Choroid plexus epithelial cell (primary cell): ENCODE results near the gene PLXNC1.

Experiments used
- DNase-seq: peaks from one replicate; pipeline ENCODE4 v3.0.0-alpha.2; 2010; ENCODE audit warnings: low read depth
- H3K4me3 ChIP-seq: 2 replicates; pipeline ENCODE4 v1.5.1; 2011; ENCODE audit warnings: low read depth, mild to moderate bottlenecking, control low read depth, low read length, moderate library complexity
- TF ChIP-seq, protein P1 (sequence below): conservative IDR thresholded peaks from 2 replicates; pipeline ENCODE4 v1.5.1; 2011; ENCODE audit warnings: low read depth, mild to moderate bottlenecking, control low read depth, inconsistent platforms, low read length, moderate library complexity

PLXNC1 gene

DNA sequence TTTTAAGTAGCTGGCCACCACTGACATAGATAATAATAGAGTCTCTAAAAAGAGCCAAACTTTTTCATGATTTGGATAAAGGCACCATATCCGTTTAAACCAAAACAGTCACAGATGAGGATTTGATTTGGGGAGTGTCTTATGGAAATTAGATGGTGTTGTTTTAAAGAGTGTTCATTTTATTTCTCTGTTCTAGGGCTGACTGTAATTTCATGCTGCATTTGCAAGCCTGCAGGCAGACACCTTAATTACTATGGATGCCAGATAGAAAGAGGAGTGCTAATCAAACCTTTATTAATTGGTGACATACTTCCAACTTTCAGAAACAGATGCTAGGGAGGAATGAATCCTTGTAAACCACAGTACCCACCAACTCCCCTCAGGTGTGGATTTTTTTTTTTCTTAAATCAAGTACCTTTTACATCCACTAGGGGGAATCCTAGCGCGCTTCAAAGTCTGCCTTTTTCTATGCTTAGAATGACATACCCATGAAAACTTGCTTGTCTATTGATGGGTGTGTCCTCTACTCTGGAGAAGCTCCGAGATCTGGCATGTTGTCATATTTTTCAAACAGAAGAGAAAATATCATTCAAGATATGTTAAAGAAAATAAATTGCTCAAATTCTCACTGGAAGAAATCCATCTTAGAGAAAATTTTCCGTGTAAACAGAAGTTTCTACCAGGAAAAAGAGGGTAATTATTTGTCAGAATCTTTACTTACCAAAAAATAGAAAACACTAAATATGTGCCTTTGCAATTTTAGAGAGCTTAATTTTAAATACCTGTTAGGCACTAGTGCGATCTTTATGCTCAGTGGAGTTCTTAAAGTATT, 14.2 kb upstream of the PLXNC1 start:
- peak; percentile 84 for DNase-seq
- TF ChIP-seq, protein P1, sequence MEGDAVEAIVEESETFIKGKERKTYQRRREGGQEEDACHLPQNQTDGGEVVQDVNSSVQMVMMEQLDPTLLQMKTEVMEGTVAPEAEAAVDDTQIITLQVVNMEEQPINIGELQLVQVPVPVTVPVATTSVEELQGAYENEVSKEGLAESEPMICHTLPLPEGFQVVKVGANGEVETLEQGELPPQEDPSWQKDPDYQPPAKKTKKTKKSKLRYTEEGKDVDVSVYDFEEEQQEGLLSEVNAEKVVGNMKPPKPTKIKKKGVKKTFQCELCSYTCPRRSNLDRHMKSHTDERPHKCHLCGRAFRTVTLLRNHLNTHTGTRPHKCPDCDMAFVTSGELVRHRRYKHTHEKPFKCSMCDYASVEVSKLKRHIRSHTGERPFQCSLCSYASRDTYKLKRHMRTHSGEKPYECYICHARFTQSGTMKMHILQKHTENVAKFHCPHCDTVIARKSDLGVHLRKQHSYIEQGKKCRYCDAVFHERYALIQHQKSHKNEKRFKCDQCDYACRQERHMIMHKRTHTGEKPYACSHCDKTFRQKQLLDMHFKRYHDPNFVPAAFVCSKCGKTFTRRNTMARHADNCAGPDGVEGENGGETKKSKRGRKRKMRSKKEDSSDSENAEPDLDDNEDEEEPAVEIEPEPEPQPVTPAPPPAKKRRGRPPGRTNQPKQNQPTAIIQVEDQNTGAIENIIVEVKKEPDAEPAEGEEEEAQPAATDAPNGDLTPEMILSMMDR = peak; percentile 74
- H3K4me3 ChIP-seq = no peak overlapping the region

DNA sequence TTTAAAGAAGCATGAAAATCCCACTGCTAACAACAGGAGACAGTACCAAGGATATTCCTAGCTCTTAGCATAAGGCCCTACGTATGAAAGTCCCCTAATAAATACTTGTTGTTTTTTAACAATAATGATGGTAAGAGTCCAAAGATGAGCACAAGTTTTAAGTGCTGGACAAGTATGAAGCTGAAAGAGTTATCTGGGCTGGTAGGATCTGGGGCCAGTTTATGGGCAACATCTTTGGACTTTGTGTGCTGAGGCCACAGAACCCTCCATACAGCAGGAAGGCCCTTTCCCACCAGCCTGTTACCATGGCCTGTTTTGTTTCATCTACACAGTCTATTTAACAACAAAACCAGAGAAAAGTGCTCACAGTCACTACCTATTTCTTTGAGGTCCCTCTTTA, 12.5 kb upstream of the PLXNC1 start:
- no peak overlapping the region for H3K4me3 ChIP-seq
- TF ChIP-seq, protein P1 = no peak
- DNase-seq = no peak

DNA sequence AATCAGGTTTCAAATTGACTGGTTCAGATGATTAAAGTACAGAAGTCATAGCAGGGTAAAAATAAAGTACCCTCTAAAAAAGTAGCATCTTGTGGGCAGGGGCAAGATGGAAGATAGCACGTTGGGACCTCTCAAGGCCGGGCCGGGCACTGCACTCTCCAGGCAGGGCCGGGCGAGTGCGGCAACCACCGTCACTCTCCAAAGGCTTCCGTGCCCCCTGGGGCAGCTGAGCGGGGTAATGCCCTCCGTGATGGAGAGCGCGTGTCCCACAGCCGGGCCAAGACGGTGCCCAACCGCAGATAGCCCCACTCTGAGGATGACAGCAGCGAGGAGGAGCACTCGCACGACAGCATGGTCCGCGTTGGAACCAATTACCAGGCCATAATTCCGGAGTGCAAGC, 8.6 kb upstream of the PLXNC1 start:
- no peak overlapping the region for H3K4me3 ChIP-seq
- TF ChIP-seq, protein P1 = no peak

DNA sequence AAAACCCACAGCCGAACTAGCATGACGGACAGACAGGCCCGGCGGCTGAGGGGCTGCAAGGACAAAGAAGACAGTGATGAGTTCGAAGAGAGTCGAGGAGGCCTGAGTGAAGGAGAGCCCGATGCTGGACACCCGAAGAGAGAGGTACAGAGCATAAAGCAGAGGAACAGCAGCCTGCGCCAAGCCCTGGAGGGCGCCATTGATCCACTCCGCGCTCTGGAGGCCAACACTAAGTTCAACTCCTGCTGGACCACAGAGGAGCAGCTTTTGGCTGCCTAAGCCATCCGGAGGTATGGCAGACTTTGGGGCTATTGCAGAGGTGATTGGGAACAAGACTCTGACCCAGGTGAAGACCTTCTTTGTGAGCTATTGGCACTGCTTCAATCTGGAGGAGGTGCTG, 7.8 kb upstream of the PLXNC1 start:
- DNase-seq = peak; percentile 42
- TF ChIP-seq, protein P1 = peak; percentile 65
- no peak overlapping the region for H3K4me3 ChIP-seq

More for the DNA sequence above, 8.6 kb upstream of the PLXNC1 start:
- no peak for DNase-seq

DNA sequence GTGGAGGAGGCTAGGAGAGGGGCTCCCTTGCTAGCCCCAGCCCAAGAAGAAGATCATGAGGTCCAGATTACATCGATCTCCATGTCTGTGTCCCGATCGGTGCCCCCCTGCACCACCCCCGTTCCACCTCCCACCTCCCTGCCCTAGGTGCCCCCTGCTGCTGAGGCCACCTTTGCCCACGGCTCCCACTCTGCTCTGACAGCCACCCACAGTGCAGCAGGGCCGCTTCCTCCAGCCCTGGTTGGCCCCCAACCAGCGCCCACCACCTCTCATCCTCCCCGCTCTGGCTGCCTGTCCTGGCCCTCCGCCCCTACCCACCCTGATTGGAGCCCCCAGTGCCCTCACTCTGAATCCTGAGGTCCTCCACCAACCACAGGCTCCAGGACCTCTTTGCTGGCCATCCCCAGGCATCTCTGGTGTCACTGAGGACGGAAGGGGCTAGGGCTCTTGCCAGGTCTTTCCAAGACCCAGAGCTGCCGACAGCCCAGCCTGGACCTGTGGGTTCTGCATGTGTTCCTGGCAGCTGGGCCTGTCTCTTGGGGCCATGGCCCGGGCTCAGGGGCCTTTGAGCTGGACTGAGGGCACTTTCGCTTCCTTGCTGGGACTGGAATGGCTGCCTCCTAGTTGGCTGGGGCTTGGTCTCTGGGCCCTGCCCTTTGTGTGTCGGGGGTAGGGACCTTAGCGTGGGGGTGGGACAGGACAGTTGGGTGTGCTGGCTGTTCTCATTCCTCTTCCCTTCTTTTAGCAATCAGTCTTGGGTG, 7.2 kb upstream of the PLXNC1 start:
- TF ChIP-seq, protein P1 = no peak
- no peak for DNase-seq
- no peak overlapping the region for H3K4me3 ChIP-seq

DNA sequence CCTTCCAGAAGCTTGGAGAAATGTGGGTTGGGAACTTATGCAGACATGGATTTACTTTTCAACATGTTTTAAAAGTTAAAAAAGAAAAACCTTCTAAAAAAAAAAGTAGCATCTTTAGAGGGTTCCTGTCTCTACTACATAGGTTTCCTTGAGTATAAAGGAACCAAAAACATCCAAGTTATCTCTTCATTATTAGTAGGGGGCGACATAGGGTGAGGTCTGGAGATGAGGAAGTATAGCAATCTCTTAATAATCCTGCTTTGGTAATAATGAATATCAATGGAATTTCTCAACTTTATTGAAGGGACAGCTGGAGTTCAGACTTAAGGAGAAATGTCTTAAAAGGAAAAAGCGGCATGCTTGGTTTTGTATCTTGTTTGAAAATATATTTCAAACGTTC, 6.5 kb upstream of the PLXNC1 start:
- no peak overlapping the region for H3K4me3 ChIP-seq
- TF ChIP-seq, protein P1 = no peak
- no peak for DNase-seq
